ENCODE results near the gene CELSR1.

GRCh38 chr22:46478083-46478551 is 59.3 kb downstream of the CELSR1 start:
- TF ChIP-seq CTCF (conservative IDR thresholded peaks at IDR 0.05) (no peak), EZH2 (IDR thresholded peaks at IDR 0.05; ENCODE audit: low read depth) (no peak)
